OCI-LY1 (cell line): ENCODE results near the gene TDRD5.

Source experiments
- H2AFZ ChIP-seq: fragments of 200-600 bp; sonication (generic), shearing (Covaris generic); 2 replicates; pipeline ENCODE4 v1.6.0; 2014; ENCODE audit warnings: antibody characterized with exemption, mild to moderate bottlenecking, low read length
- H3F3A ChIP-seq: fragments of 200-600 bp; sonication (generic), shearing (Covaris generic); 2 replicates; pipeline ENCODE4 v1.6.0; 2014; ENCODE audit warnings: mild to moderate bottlenecking, antibody characterized with exemption, low read length, moderate library complexity; ENCODE audit not compliant: insufficient read depth
- H3K27ac ChIP-seq: fragments of 200-600 bp; sonication (generic); 2 replicates; pipeline ENCODE4 v1.5.1; 2014; ENCODE audit warnings: low read length, mixed run types, mild to moderate bottlenecking, low read depth; ENCODE audit not compliant: poor library complexity, severe bottlenecking
- H3K27me3 ChIP-seq: fragments of 200-600 bp; sonication (generic); 2 replicates; pipeline ENCODE4 v1.6.0; 2014; ENCODE audit warnings: antibody characterized with exemption, mild to moderate bottlenecking, low read length, moderate library complexity; ENCODE audit not compliant: insufficient read depth
- H3K36me3 ChIP-seq: fragments of 200-600 bp; sonication (generic); 2 replicates; pipeline ENCODE4 v1.6.1; 2014; ENCODE audit warnings: mild to moderate bottlenecking, antibody characterized with exemption, low read length, moderate library complexity, mixed read lengths; ENCODE audit not compliant: insufficient read depth
- H3K4me1 ChIP-seq: fragments of 200-600 bp; sonication (generic); 2 replicates; pipeline ENCODE4 v1.5.1; 2014; ENCODE audit warnings: mild to moderate bottlenecking, low read length, moderate library complexity; ENCODE audit not compliant: insufficient read depth, severe bottlenecking
- H3K4me2 ChIP-seq: fragments of 200-600 bp; sonication (generic), shearing (Covaris generic); 2 replicates; pipeline ENCODE4 v1.6.1; 2014; ENCODE audit warnings: low read length
- H3K4me3 ChIP-seq: fragments of 200-600 bp; sonication (generic); 2 replicates; pipeline ENCODE4 v1.5.1; 2014; ENCODE audit warnings: low read length, low read depth, mild to moderate bottlenecking, mixed read lengths; ENCODE audit not compliant: poor library complexity, severe bottlenecking
- H3K79me2 ChIP-seq: fragments of 200-600 bp; shearing (Covaris generic); 2 replicates; pipeline ENCODE4 v1.6.1; 2016; ENCODE audit warnings: mixed run types, low read length, mixed read lengths; ENCODE audit not compliant: insufficient read depth
- H3K9ac ChIP-seq: fragments of 200-600 bp; sonication (generic), shearing (Covaris generic); 2 replicates; pipeline ENCODE4 v1.6.1; 2014; ENCODE audit warnings: mild to moderate bottlenecking, low read length, mixed read lengths
- H3K9me2 ChIP-seq: fragments of 200-600 bp; sonication (generic), shearing (Covaris generic); 2 replicates; pipeline ENCODE4 v1.6.1; 2014; ENCODE audit warnings: low read depth, mild to moderate bottlenecking, low read length, mixed read lengths
- H3K9me3 ChIP-seq: fragments of 200-600 bp; shearing (Covaris generic); 2 replicates; pipeline ENCODE4 v1.6.1; 2014; ENCODE audit warnings: low read length, mixed read lengths
- H4K20me1 ChIP-seq: fragments of 200-600 bp; sonication (generic), shearing (Covaris generic); 2 replicates; pipeline ENCODE4 v1.6.0; 2016; ENCODE audit warnings: mild to moderate bottlenecking, low read length; ENCODE audit not compliant: insufficient read depth
- CTCF ChIP-seq: fragments of 200-600 bp; sonication (generic), shearing (Covaris generic); IDR thresholded peaks from 2 replicates; pipeline ENCODE4 v1.5.1; 2017; ENCODE audit warnings: mild to moderate bottlenecking, antibody characterized with exemption, low read length, moderate library complexity, mixed read lengths
- EZH2 ChIP-seq: fragments of 200-600 bp; sonication (generic), shearing (Covaris generic); IDR thresholded peaks from 2 replicates; pipeline ENCODE4 v1.8.0; 2017; ENCODE audit warnings: borderline replicate concordance, mixed run types, mild to moderate bottlenecking, antibody characterized with exemption, low read length, moderate library complexity, mixed read lengths

The TDRD5 gene

GRCh38 chr1:179599623-179600249, 8.1 kb downstream of the TDRD5 start:
- Histone ChIP-seq H3K4me3 (no peak overlapping the region), H3K27ac (no peak overlapping the region), H3F3A (no peaks in the 10 kb centered on the region), H3K36me3 (no peaks in the 10 kb centered on the region), H3K9me3 (no peaks in the 10 kb centered on the region), H3K4me1 (no peaks in the 10 kb centered on the region), H3K4me2 (no peak overlapping the region), H3K9ac (no peak overlapping the region), H3K9me2 (no peaks in the 10 kb centered on the region), H2AFZ (no peak overlapping the region), H3K27me3 (no peaks in the 10 kb centered on the region), H3K79me2 (no peaks in the 10 kb centered on the region), H4K20me1 (no peaks in the 10 kb centered on the region)
- no peak for TF ChIP-seq EZH2
- TF ChIP-seq CTCF: peak; percentile 61

- H3F3A ChIP-seq: no peaks in the 10 kb centered on the region
- no peaks in the 10 kb centered on the region for H3K27me3 ChIP-seq
- TF ChIP-seq CTCF (no peak), EZH2 (no peak)
- no peak overlapping the region for H3K27ac ChIP-seq
- H3K9ac ChIP-seq: no peak overlapping the region
- H4K20me1 ChIP-seq: no peaks in the 10 kb centered on the region
- H2AFZ ChIP-seq: no peak overlapping the region
- no peaks in the 10 kb centered on the region for H3K9me2 ChIP-seq
- H3K4me1 ChIP-seq: no peaks in the 10 kb centered on the region
- no peaks in the 10 kb centered on the region for H3K36me3 ChIP-seq
- H3K9me3 ChIP-seq: no peaks in the 10 kb centered on the region
- H3K4me3 ChIP-seq: no peak overlapping the region
- H3K79me2 ChIP-seq: no peaks in the 10 kb centered on the region
- no peak overlapping the region for H3K4me2 ChIP-seq
Measured at GRCh38 chr1:179601093-179601492, 9.5 kb downstream of the TDRD5 start.

GRCh38 chr1:179612361-179612760, 20.7 kb downstream of the TDRD5 start:
- Histone ChIP-seq H3K79me2 (no peaks in the 10 kb centered on the region), H3K4me2 (no peak overlapping the region), H3K27me3 (no peaks in the 10 kb centered on the region), H3K9me2 (no peaks in the 10 kb centered on the region), H3K4me3 (no peak overlapping the region), H3K36me3 (no peaks in the 10 kb centered on the region), H3K4me1 (no peaks in the 10 kb centered on the region), H3F3A (no peaks in the 10 kb centered on the region), H3K27ac (no peak overlapping the region), H2AFZ (no peak overlapping the region), H3K9ac (no peak overlapping the region), H4K20me1 (no peaks in the 10 kb centered on the region), H3K9me3 (no peaks in the 10 kb centered on the region)
- TF ChIP-seq CTCF: no peak
- TF ChIP-seq EZH2: no peak
